ENCODE data around the gene USP2.

Gene USP2, protein sequence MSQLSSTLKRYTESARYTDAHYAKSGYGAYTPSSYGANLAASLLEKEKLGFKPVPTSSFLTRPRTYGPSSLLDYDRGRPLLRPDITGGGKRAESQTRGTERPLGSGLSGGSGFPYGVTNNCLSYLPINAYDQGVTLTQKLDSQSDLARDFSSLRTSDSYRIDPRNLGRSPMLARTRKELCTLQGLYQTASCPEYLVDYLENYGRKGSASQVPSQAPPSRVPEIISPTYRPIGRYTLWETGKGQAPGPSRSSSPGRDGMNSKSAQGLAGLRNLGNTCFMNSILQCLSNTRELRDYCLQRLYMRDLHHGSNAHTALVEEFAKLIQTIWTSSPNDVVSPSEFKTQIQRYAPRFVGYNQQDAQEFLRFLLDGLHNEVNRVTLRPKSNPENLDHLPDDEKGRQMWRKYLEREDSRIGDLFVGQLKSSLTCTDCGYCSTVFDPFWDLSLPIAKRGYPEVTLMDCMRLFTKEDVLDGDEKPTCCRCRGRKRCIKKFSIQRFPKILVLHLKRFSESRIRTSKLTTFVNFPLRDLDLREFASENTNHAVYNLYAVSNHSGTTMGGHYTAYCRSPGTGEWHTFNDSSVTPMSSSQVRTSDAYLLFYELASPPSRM

DNA sequence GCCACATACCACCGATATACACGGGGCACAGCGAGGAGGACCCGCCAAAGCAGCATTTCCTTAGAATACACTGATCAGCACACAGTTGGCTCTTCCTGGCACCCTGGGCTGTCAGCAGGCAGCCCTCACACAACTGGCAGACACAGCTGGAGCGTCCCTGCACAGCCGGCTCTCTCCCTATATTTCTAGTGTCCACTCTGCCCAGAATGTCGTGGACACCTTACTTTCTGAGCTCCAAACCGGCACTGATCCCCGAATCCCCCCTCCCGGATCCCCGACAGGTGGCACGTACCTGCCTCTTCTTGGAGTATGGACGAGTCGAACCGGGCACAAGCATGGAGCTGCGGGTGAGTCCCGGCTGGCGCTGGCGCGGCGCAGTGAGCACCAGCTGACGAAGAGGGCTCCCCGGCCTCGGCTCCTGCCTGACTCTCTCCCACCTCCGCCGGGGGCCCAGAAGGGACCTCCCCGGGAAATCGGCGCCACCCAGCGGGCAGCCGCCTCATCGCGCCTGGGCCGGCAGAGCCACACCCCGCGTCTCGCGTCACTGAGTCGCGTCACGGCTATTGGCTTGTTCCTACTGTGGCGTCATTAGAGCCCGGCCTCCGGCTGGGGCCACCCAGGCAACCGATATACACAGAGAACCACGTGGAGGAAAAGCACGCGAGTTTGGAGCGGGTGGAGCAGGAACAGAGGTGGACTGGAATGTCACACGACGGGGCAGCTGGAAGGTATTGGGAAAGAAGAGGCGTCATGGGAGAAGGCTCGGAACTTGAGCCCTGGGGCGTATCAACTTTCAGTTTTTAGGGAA is at the start of gene USP2:
TSS of gene USP2 (minus strand) at position 510 of the 808 bp plus-strand sequence. CDS start 8,210 bp downstream, outside the sequence.
- DNase-seq: peak; percentile 99

DNA sequence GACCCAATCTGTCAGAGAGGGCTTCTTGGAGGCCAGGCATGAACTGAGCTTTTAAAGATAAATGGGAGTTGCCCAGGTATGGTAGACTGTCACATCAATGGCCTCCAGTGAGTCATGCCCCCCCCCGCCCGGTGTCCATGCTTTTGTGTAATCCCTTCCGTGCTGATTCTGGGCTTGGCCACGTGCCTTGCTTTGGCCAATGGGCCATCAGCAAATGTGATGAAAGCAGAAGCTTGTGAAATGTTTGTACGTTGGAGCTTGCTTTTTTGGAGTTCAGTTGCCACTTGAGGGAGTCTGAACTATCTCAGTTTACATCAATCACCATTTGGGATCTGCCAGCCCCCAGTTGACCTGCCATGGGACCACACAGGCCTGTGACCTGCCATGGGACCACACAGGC is 45.8 kb upstream of the USP2 start:
- DNase-seq: no peak

DNA sequence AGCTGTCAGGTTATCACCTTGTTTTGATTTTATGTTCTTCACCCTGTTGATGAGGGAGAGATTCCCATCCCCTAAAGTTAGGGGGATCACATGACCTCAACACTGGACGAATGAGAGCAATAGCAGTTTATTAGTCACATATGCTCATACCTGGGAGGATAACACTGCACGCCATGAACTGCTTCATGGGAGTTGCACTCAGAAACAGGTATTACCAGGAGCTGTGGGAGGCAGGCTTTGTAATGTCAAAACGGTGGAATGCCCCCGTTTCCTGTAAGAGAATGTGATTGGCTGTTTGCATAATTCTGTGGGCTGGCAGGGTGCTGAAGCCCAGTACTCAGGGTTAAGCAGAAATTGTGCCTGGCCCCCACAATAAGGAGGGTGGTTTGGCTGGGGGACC is 44.7 kb upstream of the USP2 start:
- DNase-seq: no peak

DNA sequence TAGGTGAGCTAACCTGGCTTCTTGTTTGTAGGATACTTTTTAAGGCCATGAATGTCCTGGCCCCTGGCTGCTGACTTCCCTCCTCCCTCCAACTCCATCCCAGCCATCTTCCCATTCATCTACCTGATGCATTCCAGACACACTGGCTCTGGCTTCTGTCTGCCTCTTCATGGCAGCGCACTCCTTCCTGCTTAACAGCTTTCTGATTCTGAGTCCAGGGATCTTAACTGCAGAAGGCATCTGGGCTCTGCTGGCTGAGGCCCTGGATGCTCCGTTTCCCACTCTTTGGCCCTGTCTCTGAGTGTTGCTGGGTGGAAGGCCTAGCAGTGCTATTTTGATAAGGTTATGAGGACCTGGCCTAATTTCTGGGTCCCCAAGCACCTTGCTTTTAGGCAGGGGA is 43.3 kb upstream of the USP2 start:
- DNase-seq: no peak

DNA sequence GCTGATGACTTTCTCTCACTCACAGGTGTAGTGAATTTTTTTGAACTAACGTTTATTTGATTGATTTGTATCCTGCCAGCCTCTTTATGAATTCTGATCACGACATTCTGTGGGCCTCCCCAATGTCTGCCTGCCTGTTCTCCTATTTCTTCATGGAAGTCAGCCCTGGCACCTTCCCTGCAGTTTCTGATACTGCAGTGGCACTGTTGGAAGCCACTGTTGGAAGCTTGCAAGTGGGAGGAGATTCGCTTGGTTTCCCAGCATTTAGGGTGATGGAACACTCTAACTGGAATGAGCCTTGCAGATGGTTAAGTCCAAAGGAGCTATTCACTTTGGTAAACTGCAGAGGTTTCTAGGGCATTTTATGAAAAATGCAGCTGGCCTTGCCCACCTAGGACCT is 42.8 kb upstream of the USP2 start:
- no peak for DNase-seq

DNA sequence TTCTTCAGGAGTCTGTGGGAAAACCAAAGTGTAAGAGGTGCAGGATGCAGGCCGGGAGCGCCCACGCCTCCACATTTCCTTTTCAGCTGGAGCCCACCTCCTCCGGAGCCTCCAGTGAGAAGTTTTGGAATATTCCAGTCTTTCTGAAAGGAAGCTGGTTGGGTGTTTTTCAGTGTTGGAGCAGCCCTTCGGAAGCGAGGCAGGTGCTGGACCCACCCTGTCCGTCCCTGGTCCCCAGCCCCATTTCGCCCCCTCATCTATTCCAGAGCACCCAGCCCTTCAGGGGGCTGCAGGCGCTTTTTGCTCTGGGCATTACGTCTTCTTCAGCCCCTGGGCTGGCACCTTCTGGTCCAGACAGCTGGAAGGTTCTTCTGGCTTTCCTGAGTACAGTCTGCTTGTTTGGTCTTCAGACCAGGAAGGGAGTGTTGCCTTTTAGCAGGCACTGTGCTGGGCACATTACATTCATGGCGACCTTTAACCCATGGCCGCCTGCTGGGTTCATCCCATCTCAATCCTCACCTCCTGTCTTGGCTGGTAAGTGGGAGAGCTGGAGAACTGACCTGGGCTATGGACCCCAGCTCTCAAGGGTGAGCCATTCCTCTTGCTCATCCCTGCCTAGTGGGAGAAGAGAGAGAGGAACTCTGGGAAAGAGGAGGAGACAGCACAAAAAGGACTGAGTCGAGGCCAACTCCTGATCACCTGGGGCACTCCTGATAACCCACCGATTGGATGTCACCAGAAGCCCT is 42.2 kb upstream of the USP2 start:
- DNase-seq: no peak

DNA sequence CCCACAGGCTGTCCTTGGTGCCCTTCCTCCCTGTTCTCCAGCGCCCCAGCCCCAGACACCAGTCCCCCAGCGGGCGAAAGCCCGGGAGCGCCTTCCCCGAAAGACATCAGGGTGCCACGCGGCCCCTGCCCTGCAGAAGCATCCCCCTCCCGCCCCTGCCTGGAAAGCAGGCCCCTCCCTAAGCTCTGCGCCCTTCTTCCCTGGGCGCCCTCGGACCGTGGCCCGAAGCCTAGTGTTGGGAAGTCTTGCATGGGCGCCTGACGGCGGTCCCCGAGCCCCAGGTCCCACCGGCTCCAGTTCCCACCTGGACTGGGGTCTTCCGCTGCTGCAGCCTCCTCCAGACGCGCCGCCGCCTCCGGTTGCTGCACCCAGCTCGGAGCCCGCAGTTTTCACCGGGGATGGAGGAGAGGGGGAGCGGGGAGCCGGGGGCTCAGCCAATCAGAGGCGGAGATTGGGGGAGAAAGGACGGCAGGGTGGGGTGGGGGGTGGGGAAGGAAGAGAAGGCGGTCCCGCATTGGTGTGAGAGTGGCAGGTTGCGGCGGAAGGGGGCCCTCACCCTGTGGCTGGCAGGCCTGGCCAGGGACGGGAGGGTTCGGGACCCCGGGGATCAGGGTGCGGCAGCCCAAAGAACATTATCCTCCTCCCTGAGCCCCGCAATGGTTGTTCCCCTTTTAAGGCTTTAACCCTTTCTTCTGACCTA is 41.5 kb upstream of the USP2 start, which contains the start of gene THY1:
TSS of gene THY1 (minus strand) at position 364 of the 700 bp plus-strand sequence. CDS start 2,267 bp downstream, outside the sequence.
- DNase-seq: no peak

DNA sequence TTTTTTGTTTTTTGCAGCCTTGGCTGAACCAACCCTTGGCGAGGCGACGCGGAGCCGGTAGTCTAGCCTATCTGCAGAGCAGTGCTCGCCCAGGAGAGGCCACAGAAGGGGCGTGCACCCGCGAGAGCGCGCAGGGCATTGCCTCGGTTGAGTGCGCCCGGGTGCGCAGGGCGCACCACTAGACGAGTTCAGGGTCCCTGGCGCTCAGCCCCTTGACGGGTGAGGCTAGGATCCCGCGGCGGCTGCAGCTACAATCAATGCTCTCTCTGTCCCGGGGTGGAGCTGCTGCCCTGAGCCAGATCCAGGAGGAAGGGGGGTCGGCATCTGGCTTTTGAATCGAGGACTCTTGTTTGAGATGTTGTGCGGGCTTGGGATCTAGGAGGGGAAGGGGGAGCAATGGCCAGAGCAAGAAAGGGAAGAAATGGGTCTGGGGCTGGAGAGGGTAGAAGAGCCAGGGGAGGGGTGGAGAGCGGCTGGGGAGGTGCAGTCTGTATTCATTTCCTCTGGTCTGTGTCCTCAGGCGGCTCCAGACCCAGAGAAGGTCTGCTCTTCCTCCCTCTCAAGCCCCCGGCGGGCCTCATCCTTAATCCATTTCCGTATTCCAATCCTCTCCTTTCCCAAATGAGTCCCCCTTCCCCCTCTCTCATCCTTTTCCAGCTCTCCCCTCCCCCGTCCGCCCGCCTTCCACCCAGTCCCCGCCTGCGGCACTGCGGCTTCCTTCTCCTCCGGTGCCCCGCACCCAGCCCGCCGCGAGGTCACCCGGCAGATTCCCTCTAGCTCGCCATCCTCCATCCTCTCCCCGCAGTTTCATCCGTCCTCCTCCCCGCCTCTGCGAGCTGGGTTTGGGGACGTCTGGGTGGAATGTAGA is 40.7 kb upstream of the USP2 start:
- no peak for DNase-seq

DNA sequence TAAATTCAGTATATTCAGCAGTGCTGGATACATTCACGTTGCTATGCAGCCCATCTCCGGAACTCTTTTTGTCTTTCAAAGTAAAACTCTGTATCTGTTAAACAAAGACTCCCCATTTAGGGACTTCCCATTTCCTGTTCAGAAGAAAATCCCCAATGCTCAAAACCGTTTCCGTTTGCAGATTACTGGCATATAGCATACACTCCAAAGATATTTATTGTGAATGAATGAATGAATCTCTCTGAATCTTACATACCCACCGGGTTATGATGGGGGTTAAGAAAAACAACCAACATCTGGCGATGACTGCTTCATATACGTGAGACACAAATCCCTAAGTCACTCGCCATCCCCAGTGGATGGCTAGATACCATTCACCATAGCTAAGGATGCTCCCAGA is 39.9 kb upstream of the USP2 start:
- DNase-seq: no peak

DNA sequence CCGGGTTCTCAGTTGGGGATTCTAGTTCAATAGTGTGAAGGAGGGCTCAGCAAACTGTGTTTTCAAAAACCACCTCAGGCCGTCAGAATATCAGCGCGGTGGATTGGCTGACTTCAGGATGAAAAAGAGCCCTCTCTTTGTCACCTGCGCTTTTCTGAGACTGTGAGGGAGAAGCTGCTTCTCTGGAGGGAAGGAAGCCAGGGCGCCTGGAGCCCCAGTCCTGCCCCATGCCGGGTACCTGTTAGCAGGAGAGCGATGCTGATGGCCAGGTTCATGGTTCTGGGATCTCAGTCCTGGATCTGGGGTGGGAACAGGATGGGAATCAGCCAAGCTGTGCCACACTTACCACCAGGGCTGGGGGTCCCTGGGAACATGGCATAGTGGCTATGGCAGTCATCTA is 39.1 kb upstream of the USP2 start:
- no peak for DNase-seq

DNA sequence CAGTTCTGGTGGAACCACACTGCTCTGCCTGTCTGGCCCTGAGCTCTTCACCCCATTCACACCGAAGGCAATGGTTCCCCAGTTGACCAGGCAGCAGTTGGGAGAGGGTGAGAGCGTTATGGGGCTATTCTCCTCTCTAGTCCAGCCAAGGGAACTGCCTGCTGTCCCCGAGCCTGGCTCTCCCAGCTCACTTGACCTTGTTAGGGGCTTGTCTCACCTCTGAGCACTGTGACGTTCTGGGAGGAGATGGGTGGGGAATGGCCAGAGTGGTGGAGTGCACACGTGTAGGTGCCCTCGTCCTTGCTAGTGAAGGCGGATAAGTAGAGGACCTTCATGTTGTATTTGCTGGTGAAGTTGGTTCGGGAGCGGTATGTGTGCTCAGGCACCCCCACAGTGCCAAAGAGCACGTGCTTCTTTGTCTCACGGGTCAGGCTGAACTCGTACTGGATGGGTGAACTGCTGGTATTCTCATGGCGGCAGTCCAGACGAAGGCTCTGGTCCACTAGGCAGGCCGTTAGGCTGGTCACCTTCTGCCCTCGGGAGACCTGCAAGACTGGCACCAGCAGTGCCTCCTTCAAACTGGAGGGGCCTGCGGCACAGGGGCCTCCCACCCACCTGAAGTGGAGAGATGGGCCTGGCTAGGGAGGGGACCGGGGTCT is 38.5 kb upstream of the USP2 start:
- DNase-seq: no peak

DNA sequence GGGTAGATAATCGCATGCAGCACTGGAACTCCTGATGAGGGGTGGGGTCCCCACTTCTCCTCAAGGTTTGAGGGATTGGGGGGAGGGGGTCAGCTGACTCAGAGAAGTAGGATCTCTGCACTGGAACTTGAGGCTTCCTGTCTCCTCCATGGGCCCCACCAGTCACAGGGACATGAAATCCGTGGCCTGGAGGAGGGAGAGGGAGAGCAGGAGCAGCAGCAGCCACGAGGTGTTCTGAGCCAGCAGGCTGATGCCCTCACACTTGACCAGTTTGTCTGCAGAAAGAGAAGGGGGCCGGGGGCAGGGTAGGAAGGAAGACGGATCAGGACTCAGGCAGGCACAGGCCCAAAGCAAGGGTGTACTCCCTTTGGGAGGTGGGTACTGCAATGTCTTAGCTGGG is 37.8 kb upstream of the USP2 start:
- no peak for DNase-seq

DNA sequence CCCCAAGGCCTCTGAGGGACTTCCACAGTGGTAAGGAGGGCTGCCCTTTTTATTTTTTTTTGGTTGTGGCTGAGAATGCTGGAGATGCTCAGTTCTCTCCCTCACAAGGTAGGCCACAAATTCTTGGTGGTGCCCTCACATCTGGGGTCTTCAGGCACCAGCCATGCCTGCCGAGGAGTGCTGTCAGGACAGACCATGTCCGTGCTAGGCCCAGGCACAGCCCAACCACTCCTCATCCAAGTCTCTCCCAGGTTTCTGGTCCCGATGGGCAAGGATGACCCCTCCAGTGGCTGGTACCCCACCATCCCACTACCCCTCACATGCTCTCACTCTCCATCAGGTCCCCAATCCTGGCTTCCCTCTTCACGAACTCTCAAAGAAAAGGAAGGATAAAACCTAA is 37.3 kb upstream of the USP2 start:
- DNase-seq: no peak

DNA sequence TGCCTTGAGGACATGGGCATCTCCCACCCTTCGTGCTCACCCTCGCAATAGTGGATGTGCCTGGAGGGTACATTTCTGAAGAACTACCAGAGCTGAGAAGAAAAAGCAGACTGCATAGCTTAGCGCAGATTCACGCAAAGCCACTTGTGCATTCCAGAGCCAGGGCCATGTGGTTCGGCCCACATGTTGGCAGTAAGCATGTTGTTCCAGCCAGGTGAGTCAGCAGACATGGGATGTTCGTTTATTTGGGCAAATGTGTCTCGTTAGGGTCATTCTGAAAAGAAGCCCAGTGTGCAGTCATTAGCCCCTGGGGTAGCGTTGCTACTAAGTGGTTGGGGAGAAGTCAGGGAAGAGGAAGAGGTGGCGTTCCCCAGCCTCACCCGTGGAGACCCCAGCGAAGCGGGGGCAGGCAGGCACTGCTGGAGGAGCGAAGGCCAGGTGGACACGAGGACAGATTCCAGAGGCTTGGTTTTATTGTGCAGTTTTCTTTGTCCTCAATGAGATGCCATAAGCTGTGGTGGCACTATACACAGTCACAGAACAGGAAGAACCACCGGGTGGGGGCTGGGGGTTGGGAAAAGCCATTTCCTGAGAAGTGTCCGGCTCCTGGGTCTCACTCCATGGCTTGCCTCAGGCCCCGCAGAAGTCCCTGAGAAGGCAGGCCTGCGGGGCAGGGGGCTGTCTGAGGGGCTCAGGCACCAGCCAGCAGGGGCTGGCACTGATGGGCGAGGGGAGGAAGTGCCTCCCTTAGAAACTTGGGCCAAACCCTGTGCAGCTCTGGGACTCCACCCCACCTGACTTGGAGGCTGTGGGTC is 36.4 kb upstream of the USP2 start:
- DNase-seq: no peak

DNA sequence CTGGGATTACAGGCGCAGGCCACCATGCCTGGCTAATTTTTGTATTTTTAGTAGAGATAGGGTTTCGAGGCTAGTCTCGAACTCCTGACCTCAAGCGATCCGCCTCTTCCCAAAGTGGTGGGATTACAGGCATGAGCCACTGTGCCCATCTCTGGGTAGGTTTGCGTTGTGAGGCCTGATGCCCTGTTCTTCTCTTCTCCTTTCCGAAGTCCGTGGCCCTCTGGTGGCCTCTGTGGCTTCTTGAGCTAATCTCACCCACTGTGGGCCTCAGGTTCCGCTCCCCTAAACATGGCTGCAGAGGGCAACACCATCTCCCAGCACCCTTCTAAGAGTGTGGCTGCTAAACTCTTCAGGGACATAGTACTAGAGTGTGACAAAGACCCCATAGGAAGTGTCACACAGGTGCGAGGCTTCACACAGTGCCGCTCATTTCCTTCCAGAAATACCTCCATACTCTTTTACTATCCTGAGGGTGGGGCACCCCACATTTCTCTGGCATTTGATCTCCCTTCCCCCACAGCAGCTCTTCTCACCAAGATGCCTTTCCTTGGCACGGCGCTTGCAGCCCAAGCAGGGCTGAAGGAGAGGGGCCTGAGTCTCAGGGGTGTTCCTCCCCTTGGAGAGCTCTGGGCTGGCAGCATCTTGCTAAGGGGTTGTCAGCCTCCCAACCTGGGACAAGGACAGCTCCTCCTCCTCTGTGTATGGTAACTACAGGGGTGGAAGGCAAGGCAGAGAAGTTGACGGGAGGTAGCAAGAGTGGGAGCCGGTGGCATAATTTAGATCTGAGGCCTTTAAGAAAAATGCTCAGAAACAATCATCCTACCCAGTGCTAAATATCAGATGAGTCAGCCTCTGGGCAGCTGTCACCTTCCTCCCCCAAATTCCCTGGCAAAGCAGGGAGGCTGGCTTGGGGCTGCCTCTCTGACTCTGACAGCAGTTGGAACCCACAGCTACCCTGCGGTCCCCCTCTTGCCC is 35.4 kb upstream of the USP2 start:
- no peak for DNase-seq

DNA sequence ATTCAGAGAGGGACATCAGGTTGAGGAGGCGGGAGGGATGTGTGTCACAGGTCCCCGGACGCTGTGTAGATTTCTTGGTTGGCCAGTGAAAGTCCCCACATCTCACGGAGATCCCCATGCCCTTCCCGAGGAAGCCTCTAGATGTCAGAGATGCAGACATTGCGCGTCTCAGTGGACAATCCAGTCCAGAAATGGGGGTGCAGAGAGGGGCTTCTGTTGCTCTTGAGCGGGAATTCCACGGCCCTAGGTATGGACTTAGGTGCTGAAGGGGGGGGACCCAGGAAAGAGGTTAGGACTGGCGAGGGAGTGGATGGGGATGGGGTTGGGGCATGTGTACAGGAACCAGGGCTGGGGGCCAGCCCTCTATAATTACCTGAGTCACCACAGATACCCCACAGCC is 34.5 kb upstream of the USP2 start:
- no peak for DNase-seq

DNA sequence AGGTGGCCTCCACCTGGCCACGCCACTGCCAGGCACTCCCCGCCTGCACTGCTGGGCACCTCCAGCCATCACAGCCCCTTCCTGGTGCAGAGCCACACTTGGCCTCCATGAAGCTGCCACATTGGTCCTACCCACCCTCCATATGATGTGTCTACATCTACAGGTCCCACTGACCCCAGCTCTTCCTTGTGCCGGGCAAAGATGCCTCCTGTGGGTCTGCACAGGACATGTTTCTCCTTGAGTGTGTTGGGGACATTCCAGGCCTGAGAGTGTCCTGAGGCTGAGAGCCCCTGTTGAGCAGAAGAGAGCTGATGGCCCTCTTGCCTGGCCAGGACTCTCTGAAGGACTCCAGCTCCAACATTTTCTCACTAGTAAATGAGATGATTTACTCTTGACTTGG is 34.0 kb upstream of the USP2 start:
- DNase-seq: no peak

DNA sequence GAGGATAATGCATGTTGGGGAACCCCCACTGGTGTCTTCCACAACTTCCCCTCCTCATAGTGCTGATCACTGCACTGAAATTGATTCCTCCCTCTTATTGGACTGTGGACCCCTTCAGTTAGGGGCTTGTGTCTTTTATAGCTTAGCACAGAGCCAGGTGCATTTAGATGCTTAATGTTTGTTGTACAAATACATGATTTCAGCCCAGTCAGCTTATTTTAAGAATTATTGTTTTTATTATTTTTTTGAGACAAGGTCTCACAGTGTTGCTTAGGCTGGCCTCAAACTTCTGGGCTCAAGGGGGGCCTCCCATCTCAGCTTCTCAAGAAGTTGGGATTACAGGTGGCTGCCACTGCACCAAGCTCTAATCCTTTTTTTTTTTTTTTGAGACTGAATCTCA is 33.2 kb upstream of the USP2 start:
- no peak for DNase-seq

DNA sequence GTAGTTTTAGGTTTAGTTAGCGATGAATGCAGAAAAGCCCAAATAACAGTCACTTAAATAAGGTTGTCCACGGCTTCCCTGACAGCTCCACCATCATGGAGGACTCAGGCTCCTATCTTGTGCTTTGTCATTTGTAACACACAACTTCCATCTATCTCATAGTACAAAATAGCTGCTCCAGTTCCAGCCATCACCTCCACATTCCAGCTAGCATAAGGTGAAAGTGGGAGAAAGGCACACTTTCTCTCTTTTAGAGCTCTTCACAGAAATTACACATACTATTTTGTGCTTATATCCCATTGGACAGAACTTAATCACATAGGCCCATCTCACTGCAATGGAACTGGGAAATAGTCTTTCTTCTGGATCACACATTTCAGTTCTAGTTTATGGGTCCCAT is 32.8 kb upstream of the USP2 start:
- DNase-seq: no peak

Measured in stimulated activated CD8-positive, alpha-beta memory T cell treated with anti-CD3 and anti-CD28 coated beads, Interleukin-4, amount 100 ng/mL, for 48 hours (primary cell).